Activated naive CD8-positive, alpha-beta T cell treated with anti-CD3 and anti-CD28 coated beads, Interleukin-2, amount 10 ng/mL, durations not matched to agents 7 days and 5 days (primary cell): ENCODE data around the gene PTH2. TPM values are rescaled to one million over a fixed set of nuclear protein-coding genes. Genes with fewer than 3 reads are reported as not detected.

Experiments used
- total RNA-seq, 2 experiments: library from RNA; stranded (reverse); gene quantifications; one replicate each; pipeline ENCODE4 v1.2.3, GENCODE V29; 2021

PTH2 gene
- total RNA-seq, 2 experiments from 2014 or later = not detected

Other genes starting within 250 kb of the PTH2 start
- gene SLC6A16, start 98.2 kb downstream of the PTH2 start, total RNA-seq = 1 to 10 TPM; 3.7 to 5.1 TPM
- 100 to 1,000 TPM; 246 to 258 TPM for gene CD37, start 88.0 kb downstream of the PTH2 start, total RNA-seq
- gene TEAD2, start 61.0 kb downstream of the PTH2 start, total RNA-seq = not detected
- gene DKKL1, start 59.6 kb downstream of the PTH2 start, total RNA-seq = not detected
- gene KASH5, start 35.2 kb downstream of the PTH2 start, total RNA-seq = not detected
- not detected for gene GFY, start 1.9 kb upstream of the PTH2 start, total RNA-seq
- under 1 TPM; 0.14 to 0.25 TPM for gene SLC17A7, start 18.1 kb upstream of the PTH2 start, total RNA-seq
- 100 to 1,000 TPM; 143 to 148 TPM for gene PIH1D1, start 28.4 kb upstream of the PTH2 start, total RNA-seq
- gene ALDH16A1, start 29.8 kb upstream of the PTH2 start, total RNA-seq = 10 to 100 TPM; 41.8 to 42.9 TPM
- 100 to 1,000 TPM; 250 to 282 TPM for gene FLT3LG, start 50.8 kb upstream of the PTH2 start, total RNA-seq
- 1,000 to 10,000 TPM; 2,936 to 3,173 TPM for gene RPL13A, start 64.2 kb upstream of the PTH2 start, total RNA-seq
- 1,000 to 10,000 TPM; 2,412 to 2,445 TPM for gene RPS11, start 73.0 kb upstream of the PTH2 start, total RNA-seq
- gene FCGRT, start 89.2 kb upstream of the PTH2 start, total RNA-seq = 10 to 100 TPM; 19.8 to 24.4 TPM
- gene RCN3, start 104.6 kb upstream of the PTH2 start, total RNA-seq = 1 to 10 TPM; 1.6 to 2.4 TPM
- 100 to 1,000 TPM; 122 to 125 TPM for gene NOSIP, start 157.1 kb upstream of the PTH2 start, total RNA-seq
- gene PRRG2, start 157.9 kb upstream of the PTH2 start, total RNA-seq = 1 to 10 TPM; 1.5 to 2.3 TPM
- 10 to 100 TPM; 49.7 TPM for gene PRR12, start 167.7 kb upstream of the PTH2 start, total RNA-seq
- 10 to 100 TPM; 12.3 to 14.9 TPM for gene RRAS, start 216.7 kb upstream of the PTH2 start, total RNA-seq
- 10 to 100 TPM; 64.7 to 66.9 TPM for gene SCAF1, start 218.8 kb upstream of the PTH2 start, total RNA-seq
- gene IRF3, start 242.4 kb upstream of the PTH2 start, total RNA-seq = 100 to 1,000 TPM; 198 to 205 TPM
- gene BCL2L12, start 242.5 kb upstream of the PTH2 start, total RNA-seq = 10 to 100 TPM; 63.4 to 71.3 TPM